GM18507 (cell line): ENCODE measurements around the gene C16orf95.

Source experiments
- DNase-seq: peaks from one replicate; pipeline ENCODE4 v3.0.0; 2011; ENCODE audit warnings: low read depth; ENCODE audit not compliant: insufficient read length; ENCODE audit errors: extremely low spot score
- FAIRE-seq: peaks from 2 replicates; lab custom pipeline; 2011; peaks lifted over from hg19 to GRCh38; lab: Jason Lieb, UNC

C16orf95 gene

DNA sequence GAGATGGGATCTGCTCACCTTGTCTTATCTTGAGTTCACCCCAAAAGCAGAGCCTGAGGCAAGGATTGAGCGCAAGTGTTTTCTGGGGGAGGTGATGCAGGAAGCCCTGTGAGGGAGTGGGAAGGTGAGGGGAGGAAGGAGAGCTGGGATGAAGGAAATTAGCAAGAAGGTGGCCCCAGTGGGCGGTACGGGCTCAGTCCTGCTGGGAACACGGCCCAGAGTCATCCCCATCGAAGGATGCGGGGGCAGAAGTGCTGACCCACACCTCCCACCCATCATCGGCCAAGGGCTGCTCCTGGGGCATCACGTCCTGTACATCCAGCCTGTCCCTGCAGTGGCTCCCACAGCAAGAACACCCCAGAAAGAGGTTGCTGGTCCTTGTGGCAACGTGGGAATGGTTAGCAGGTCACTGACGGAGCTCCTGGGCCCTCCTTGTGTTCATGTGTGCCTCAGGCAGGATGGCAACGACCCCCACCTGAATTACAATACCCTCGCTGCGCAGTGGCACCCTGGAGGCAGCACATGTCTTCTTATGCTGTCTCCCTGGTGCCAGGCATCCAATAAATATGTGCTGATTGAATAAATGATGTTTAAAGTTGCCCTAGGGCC is 18.2 kb downstream of the C16orf95 start:
- no peak for FAIRE-seq
- DNase-seq: no peak

DNA sequence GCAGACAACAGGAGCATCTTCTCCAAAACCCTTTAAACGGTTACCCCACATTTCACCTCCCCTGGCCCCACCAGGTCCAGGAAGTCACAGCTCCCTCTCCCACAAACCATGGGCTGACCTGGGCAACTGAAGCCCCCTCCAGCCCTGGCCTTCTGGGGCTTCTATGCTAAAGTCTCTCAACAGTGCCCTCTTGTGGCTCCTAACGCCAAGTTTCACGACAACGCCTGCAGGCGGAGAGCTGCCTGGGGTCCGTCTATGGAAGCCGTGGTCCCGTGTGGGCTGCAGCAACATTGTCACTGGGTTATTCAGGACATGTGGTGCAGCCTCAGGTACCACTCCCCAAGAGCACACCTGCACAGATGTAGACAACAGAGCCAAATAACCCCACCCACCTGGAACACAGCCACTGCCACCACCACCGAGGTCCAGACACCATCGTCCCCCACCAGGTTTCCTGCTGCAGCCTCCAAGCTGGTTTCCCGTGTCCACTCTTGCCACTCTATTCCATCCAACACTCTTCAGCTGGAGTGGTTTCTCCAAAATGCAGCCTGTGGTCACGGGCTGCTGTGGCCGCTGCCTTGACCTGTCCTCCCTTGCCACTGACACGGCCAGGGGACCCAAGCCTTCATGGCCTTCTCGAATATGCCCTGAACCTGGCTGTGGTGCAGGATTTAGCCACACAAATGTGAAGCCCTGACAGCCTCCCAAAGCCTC is 19.1 kb downstream of the C16orf95 start:
- no peak for FAIRE-seq
- no peak for DNase-seq

- FAIRE-seq: no peak
These were observed 19.8 kb downstream of the C16orf95 start for GRCh38 chr16:87297407-87297806.

GRCh38 chr16:87295661-87296531 is 21.3 kb downstream of the C16orf95 start:
- DNase-seq (no peak), FAIRE-seq (no peak)

More at GRCh38 chr16:87297407-87297806, 19.8 kb downstream of the C16orf95 start:
- no peak for DNase-seq

- no peak for FAIRE-seq
- no peak for DNase-seq
These were observed 21.9 kb downstream of the C16orf95 start for GRCh38 chr16:87295259-87295658.

- DNase-seq: no peak
- no peak for FAIRE-seq
These were observed 23.2 kb downstream of the C16orf95 start for GRCh38 chr16:87293990-87294389.

- DNase-seq (no peak), FAIRE-seq (no peak)
These were observed 25.2 kb downstream of the C16orf95 start for GRCh38 chr16:87291944-87292343.

- FAIRE-seq (no peak), DNase-seq (no peak)
These were observed 28.3 kb downstream of the C16orf95 start for GRCh38 chr16:87288753-87289362.

DNA sequence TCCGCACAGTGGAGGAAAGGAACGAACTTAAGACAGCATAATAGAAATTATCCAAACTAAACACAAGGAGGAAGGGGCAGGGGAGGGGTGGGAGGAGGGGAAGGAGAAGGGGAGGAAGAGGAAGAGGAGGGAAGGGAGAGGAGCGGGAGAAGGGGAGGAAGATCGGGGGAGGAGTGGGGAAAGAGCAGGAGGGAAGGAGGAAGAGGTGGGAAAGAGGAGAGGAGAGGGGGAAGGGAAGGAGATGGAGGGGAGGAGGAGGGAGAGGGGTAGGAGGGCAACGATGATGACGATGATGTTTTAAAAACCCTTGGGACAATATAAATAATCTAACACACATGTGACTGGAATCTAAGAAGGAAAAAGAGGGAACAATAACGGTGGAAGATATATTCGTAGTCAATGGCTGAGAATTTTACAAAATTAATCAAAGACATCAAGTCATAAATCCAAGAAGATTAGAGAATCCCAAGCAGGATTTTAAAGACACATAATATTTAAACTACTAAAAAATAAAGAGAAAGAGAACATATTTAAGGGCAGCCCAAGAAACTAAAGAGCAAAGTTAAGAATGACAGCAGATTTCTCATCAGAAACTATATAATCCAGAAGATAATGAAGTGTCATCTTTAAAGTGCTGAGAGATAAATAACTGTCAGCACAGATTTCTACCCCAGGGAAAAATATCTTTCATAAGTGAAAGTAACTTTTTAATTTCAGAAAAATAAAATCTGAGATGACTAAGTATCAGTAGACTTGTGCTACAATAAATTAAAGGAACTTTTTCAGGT is 30.2 kb downstream of the C16orf95 start:
- no peak for DNase-seq
- FAIRE-seq: no peak

DNA sequence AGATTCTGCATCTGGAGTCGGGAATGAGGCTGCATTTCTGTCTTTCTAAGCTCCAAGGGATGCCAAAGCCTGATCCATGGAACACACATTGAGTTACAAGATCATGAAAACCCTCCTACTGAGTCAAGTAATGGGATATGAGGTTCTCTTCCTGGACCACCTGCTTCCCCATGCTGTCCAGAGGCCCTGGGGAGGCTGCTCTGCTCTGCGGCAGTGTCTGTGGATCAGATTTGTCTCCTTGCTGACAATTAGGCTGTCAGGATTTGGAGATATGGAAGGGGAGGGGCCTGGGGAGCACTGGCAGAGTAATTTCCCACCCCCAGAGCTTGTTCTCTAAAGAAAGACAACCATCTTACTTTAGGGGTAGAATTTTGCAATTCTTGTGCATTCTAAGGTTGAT is 33.0 kb downstream of the C16orf95 start:
- DNase-seq (no peak), FAIRE-seq (no peak)

DNA sequence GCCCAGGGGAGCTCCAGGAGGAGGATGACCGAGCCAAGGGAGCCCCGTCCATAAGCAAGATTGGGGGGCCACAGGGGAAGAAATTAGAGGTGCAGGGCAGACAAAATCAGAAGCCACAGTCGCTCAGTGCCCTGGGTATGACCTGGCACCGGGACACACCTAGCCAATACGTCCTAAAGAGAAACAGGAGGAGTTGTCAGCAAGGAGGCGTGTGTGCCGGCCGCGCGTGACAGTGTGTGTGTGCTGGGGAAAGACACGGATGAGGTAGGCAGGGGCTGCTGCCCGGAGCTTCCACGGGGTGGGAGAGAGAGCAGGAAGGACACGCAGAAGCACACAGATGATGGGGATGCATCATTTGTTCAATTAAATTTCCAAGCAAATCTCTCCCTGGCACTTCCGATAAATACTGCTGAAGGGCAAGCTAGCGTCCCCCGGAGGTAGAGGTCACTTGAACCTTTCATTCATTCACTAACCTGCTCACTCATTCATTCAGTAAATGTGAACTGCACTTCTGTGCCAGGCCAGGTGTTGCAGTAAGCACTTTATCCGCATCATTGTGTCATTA is 38.0 kb downstream of the C16orf95 start:
- FAIRE-seq (no peak), DNase-seq (no peak)

DNA sequence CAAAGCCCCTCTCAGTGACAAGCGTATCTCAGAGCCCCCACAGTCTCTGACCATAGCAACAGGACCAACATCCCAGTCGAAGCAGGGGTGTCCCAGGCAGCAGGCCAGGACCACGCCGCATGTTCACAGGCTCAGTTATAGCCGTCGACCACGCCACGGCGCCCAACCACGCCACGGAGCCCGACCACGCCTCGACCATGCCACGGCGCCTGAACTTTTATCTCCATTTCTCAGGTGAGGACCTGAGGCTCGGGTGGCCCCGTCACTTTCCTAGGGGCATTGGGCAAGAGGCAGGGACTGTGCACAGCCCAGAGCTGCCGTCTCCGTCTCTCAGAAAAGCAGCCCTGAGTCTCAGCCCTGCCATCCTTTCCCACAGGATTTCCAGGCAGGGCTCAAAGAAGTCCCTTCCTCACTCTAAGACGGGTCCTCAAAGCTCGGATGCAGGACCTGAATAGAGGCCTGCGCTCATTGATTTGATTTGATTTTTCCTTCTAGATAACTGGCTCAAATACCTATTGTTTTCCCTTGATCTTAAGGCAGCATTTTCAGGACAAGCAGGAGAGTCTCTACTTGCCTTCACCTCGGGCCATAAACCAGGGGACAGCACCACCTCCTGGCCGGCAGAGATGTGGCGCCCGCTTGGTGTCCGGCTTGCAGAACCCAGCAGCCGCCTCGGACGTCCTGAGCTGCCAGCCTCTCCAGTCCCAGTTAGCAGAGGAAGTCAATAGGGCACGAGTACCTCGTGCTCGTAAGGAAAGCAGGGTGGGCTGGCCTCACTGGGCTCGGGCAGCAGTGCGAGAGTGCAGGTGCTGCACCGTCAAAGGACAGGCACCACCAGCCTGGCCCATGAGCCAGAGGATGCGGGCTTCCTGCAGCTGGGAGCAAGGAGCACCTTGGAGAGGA is 38.8 kb downstream of the C16orf95 start:
- peak; percentile 56 for FAIRE-seq
- DNase-seq: peak; percentile 70

DNA sequence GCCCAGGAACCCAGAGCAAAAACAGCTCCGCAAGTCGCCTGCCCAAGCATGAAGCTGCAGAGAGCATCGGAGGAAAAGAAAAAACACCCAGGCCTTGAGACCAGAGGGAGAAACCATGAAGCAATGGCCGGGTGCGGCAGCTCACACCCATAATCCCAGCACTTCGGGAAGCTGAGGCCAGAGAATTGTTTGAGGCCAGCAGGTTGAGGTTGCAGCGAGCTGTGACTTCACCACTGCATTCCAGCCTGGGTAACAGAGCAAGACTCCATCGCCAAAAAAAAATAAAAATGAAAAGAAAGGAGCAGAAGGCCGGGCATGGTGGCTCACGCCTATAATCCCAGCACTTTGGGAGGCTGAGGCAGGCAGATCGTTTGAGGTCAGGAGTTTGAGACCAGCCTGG is 40.3 kb downstream of the C16orf95 start:
- no peak for FAIRE-seq
- no peak for DNase-seq

- DNase-seq (no peak), FAIRE-seq (no peak)
These were observed 41.0 kb downstream of the C16orf95 start for GRCh38 chr16:87276091-87276701.

- FAIRE-seq (no peak), DNase-seq (no peak)
These were observed 42.4 kb downstream of the C16orf95 start for GRCh38 chr16:87274794-87275193.

- FAIRE-seq (no peak), DNase-seq (no peak)
These were observed 43.6 kb downstream of the C16orf95 start for GRCh38 chr16:87273471-87274030.

DNA sequence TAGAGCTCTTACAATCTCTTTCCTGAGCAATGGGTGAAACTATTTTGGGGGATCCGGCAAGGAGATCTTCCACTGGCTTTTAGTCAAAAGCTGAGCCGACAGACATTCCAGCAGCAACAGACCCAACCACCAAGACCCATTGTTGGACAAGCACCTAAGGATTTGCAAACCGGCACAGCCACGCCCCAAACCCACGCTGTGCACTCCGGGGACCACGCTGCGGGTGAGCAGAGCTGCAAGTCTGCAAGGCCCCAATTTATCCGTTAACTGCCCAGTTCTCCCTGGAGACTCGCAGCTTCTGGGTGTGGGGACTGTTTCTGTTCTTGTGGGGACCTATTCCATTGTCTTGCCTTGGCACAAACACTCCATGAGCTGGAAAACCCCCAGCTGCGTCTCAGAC is 45.9 kb downstream of the C16orf95 start:
- no peak for FAIRE-seq
- no peak for DNase-seq
